Naive thymus-derived CD4-positive, alpha-beta T cell (primary cell): Measurements from ENCODE around the gene FREM2. TPM values are rescaled to one million over a fixed set of nuclear protein-coding genes. Genes with fewer than 3 reads are reported as not detected.

Source experiments
- ATAC-seq: fragments of 150-1000 bp; cut with Tn5 transposase; 2 replicates; pipeline ENCODE4 v1.10.0; 2021; ENCODE audit warnings: mild to moderate bottlenecking, moderate library complexity
- CTCF ChIA-PET: fragments of 350-600 bp; sonication (Branson Sonifier 250); formaldehyde crosslinking; loops from one replicate; lab custom pipeline; 2021; ENCODE audit warnings: antibody characterized with exemption; lab: Charles Lee
- POLR2A ChIA-PET: fragments of 350-600 bp; sonication (Branson Sonifier 250); formaldehyde crosslinking; loops from one replicate; lab custom pipeline; 2021; ENCODE audit warnings: antibody characterized with exemption, inconsistent platforms; lab: Charles Lee
- DNase-seq, 9 donors: peaks; one replicate each; pipeline versions ENCODE4 v3.0.0 to v3.0.0-alpha.2; 2020 to 2022; ENCODE audit warnings: mixed read lengths in 1 of 9
- H3K27ac ChIP-seq: one replicate; pipeline ENCODE4 v1.7.0; 2013; ENCODE audit warnings: mild to moderate bottlenecking, low read depth, low read length, moderate library complexity
- H3K27me3 ChIP-seq, 2 donors: one replicate each; pipeline ENCODE4 v1.7.0; 2013; ENCODE audit warnings: low read length in 2 of 2, mild to moderate bottlenecking in 2 of 2, moderate library complexity in 2 of 2; ENCODE audit not compliant: control insufficient read depth in 2 of 2, insufficient read depth in 2 of 2
- H3K36me3 ChIP-seq, 3 experiments: 1 replicate in 2 of 3; 2 replicates in 1 of 3; pipeline ENCODE4 v1.7.0; 2013; ENCODE audit warnings: low read length in 3 of 3, mild to moderate bottlenecking in 3 of 3, moderate library complexity in 1 of 3; ENCODE audit not compliant: insufficient read depth in 3 of 3, control insufficient read depth in 2 of 3
- H3K4me1 ChIP-seq, 2 donors: one replicate each; pipeline ENCODE4 v1.7.0; 2013; ENCODE audit warnings: low read length in 2 of 2, mild to moderate bottlenecking in 2 of 2, moderate library complexity in 1 of 2; ENCODE audit not compliant: control insufficient read depth in 2 of 2, insufficient read depth in 2 of 2
- H3K4me3 ChIP-seq: 2 replicates; pipeline ENCODE4 v1.7.0; 2013; ENCODE audit warnings: mild to moderate bottlenecking, low read length
- H3K9me3 ChIP-seq, 3 experiments: 1 replicate in 2 of 3; 2 replicates in 1 of 3; pipeline ENCODE4 v1.7.0; 2013; ENCODE audit warnings: low read length in 3 of 3; ENCODE audit not compliant: control insufficient read depth in 2 of 3
- H3K27ac Mint-ChIP-seq, 9 donors: one replicate each; pipeline ENCODE4 v1.8.0; 2020 to 2022; ENCODE audit warnings: mixed read lengths in 9 of 9, mild to moderate bottlenecking in 8 of 9, moderate library complexity in 5 of 9, inconsistent platforms in 2 of 9
- H3K27me3 Mint-ChIP-seq, 5 donors: one replicate each; pipeline ENCODE4 v1.8.0; 2021 to 2022; ENCODE audit warnings: mixed read lengths in 5 of 5, mild to moderate bottlenecking in 1 of 5
- H3K36me3 Mint-ChIP-seq, 5 donors: one replicate each; pipeline ENCODE4 v1.8.0; 2020 to 2022; ENCODE audit warnings: mixed read lengths in 5 of 5, mild to moderate bottlenecking in 3 of 5, inconsistent platforms in 1 of 5
- H3K4me1 Mint-ChIP-seq, 7 donors: one replicate each; pipeline ENCODE4 v1.8.0; 2020 to 2022; ENCODE audit warnings: mixed read lengths in 7 of 7, mild to moderate bottlenecking in 3 of 7, inconsistent platforms in 1 of 7
- H3K4me3 Mint-ChIP-seq, 10 donors: one replicate each; pipeline ENCODE4 v1.8.0; 2020 to 2022; ENCODE audit warnings: mild to moderate bottlenecking in 10 of 10, mixed read lengths in 10 of 10, moderate library complexity in 6 of 10, inconsistent platforms in 2 of 10
- H3K9me3 Mint-ChIP-seq, 11 donors: one replicate each; pipeline ENCODE4 v1.8.0; 2020 to 2022; ENCODE audit warnings: mixed read lengths in 11 of 11, mild to moderate bottlenecking in 4 of 11, inconsistent platforms in 1 of 11, moderate library complexity in 1 of 11
- intact Hi-C, 2 donors: fragments of 100-400 bp; cut with micrococcal nuclease; formaldehyde crosslinking; loops; one replicate each; pipeline ENCODE4 v1.15.1; 2023
- polyA plus RNA-seq, 2 donors: library from polyadenylated mRNA; unstranded; fragments of 300-500 nt; fragmentation: Illumina TruSeq; gene quantifications; one replicate each; pipeline ENCODE4 v1.2.3, GENCODE V29; 2021
- total RNA-seq, 6 experiments: library from RNA in 5 of 6; stranded (reverse) in 5 of 6; gene quantifications; 1 replicate in 5 of 6; 2 replicates in 1 of 6; pipeline ENCODE4 v1.2.3 and lab custom pipeline; 2021 to 2026

FREM2 gene
- total and polyA plus RNA-seq, 7 experiments from 2014 or later: 0.12 TPM; not detected in 6

GRCh38 chr13:38905861-38906260, 219.0 kb downstream of the FREM2 start:
- H3K9me3 ChIP-seq: no peaks in the 10 kb centered on the region
- ATAC-seq: no peak
- Mint-ChIP-seq H3K27me3 (peaks cover 6 to 28% (median 14%) of the 10 kb centered on the region in 5 donors), H3K36me3 (no peaks in the 10 kb centered on the region), H3K4me1 (no peaks in the 10 kb centered on the region), H3K27ac (no peak overlapping the region), H3K4me3 (no peak overlapping the region), H3K9me3 (no peaks in the 10 kb centered on the region)
- no peaks in the 10 kb centered on the region for H3K36me3 ChIP-seq
- no peak overlapping the region for H3K27ac ChIP-seq
- no peak overlapping the region for H3K4me3 ChIP-seq
- no peaks in the 10 kb centered on the region for H3K4me1 ChIP-seq
- POLR2A ChIA-PET: no interaction called here
- intact Hi-C loops: no loop called here
- no peak for DNase-seq
- no peaks in the 10 kb centered on the region for H3K27me3 ChIP-seq
- CTCF ChIA-PET: no interaction called here

- Mint-ChIP-seq H3K9me3 (no peaks in the 10 kb centered on the region), H3K4me1 (no peaks in the 10 kb centered on the region), H3K27ac (no peak overlapping the region), H3K27me3 (peaks cover 6 to 15% (median 7%) of the 10 kb centered on the region in 5 donors), H3K4me3 (no peak overlapping the region), H3K36me3 (no peaks in the 10 kb centered on the region)
- Histone ChIP-seq H3K27me3 (no peaks in the 10 kb centered on the region), H3K27ac (no peak overlapping the region), H3K36me3 (no peaks in the 10 kb centered on the region), H3K9me3 (no peaks in the 10 kb centered on the region), H3K4me1 (no peaks in the 10 kb centered on the region), H3K4me3 (no peak overlapping the region)
- DNase-seq (no peak), ATAC-seq (no peak)
- CTCF ChIA-PET: no interaction called here
- intact Hi-C loops: no loop called here
- POLR2A ChIA-PET: no interaction called here
Observed at GRCh38 chr13:38908574-38908973, 221.7 kb downstream of the FREM2 start.

- no peak overlapping the region for H3K4me3 ChIP-seq
- H3K36me3 ChIP-seq: no peaks in the 10 kb centered on the region
- CTCF ChIA-PET: no interaction called here
- peaks cover 7 to 27% (median 18%) of the 10 kb centered on the region in 5 donors for H3K27me3 Mint-ChIP-seq
- ATAC-seq: no peak
- no peak overlapping the region for H3K27ac ChIP-seq
- no peaks in the 10 kb centered on the region for H3K36me3 Mint-ChIP-seq
- H3K4me3 Mint-ChIP-seq: no peak overlapping the region
- no peaks in the 10 kb centered on the region for H3K9me3 ChIP-seq
- POLR2A ChIA-PET: no interaction called here
- H3K9me3 Mint-ChIP-seq: no peaks in the 10 kb centered on the region
- no peak overlapping the region for H3K27ac Mint-ChIP-seq
- intact Hi-C loops: no loop called here
- no peaks in the 10 kb centered on the region for H3K4me1 Mint-ChIP-seq
- H3K4me1 ChIP-seq: no peaks in the 10 kb centered on the region
- H3K27me3 ChIP-seq: no peaks in the 10 kb centered on the region
- no peak for DNase-seq
Observed at GRCh38 chr13:38914070-38914469, 227.2 kb downstream of the FREM2 start.

- H3K9me3 Mint-ChIP-seq: no peaks in the 10 kb centered on the region
- H3K4me3 Mint-ChIP-seq: no peak overlapping the region
- DNase-seq: no peak
- no peaks in the 10 kb centered on the region for H3K9me3 ChIP-seq
- no peaks in the 10 kb centered on the region for H3K27me3 ChIP-seq
- no peak overlapping the region for H3K4me3 ChIP-seq
- H3K4me1 Mint-ChIP-seq: peaks cover 0 to 2% (median 0%) of the 10 kb centered on the region in 7 donors
- H3K27ac Mint-ChIP-seq: no peak overlapping the region
- H3K27ac ChIP-seq: no peak overlapping the region
- CTCF ChIA-PET: no interaction called here
- H3K36me3 ChIP-seq: no peaks in the 10 kb centered on the region
- intact Hi-C loops: no loop called here
- POLR2A ChIA-PET: no interaction called here
- no peak for ATAC-seq
- H3K4me1 ChIP-seq: no peaks in the 10 kb centered on the region
- peaks cover 17 to 63% (median 48%) of the 10 kb centered on the region in 5 donors for H3K27me3 Mint-ChIP-seq
- no peaks in the 10 kb centered on the region for H3K36me3 Mint-ChIP-seq
Observed at GRCh38 chr13:38921081-38921480, 234.2 kb downstream of the FREM2 start.

- H3K4me1 Mint-ChIP-seq: peaks cover 0 to 2% (median 0%) of the 10 kb centered on the region in 7 donors
- ChIA-PET POLR2A (no interaction called here), CTCF (no interaction called here)
- ATAC-seq (no peak), DNase-seq (no peak)
- no peak overlapping the region for H3K27ac Mint-ChIP-seq
- Histone ChIP-seq H3K36me3 (no peaks in the 10 kb centered on the region), H3K9me3 (no peaks in the 10 kb centered on the region), H3K27ac (no peak overlapping the region), H3K4me1 (no peaks in the 10 kb centered on the region), H3K27me3 (no peaks in the 10 kb centered on the region), H3K4me3 (no peak overlapping the region)
- no peak overlapping the region for H3K4me3 Mint-ChIP-seq
- H3K9me3 Mint-ChIP-seq: no peaks in the 10 kb centered on the region
- intact Hi-C loops: no loop called here
- no peaks in the 10 kb centered on the region for H3K36me3 Mint-ChIP-seq
- H3K27me3 Mint-ChIP-seq: peaks cover 17 to 63% (median 43%) of the 10 kb centered on the region in 5 donors
Observed at GRCh38 chr13:38922170-38922569, 235.3 kb downstream of the FREM2 start.

GRCh38 chr13:38933786-38934185, 246.9 kb downstream of the FREM2 start:
- Histone ChIP-seq H3K27ac (no peak overlapping the region), H3K36me3 (no peaks in the 10 kb centered on the region), H3K27me3 (no peaks in the 10 kb centered on the region), H3K4me1 (no peaks in the 10 kb centered on the region), H3K9me3 (no peaks in the 10 kb centered on the region), H3K4me3 (no peak overlapping the region)
- Mint-ChIP-seq H3K27me3 (peaks cover 0 to 21% (median 14%) of the 10 kb centered on the region in 5 donors), H3K9me3 (no peaks in the 10 kb centered on the region), H3K36me3 (no peaks in the 10 kb centered on the region), H3K4me3 (no peak overlapping the region), H3K4me1 (no peaks in the 10 kb centered on the region), H3K27ac (no peak overlapping the region)
- ChIA-PET POLR2A (no interaction called here), CTCF (no interaction called here)
- intact Hi-C loops: no loop called here
- DNase-seq (no peak), ATAC-seq (no peak)
